T-helper 17 cell (primary cell): ENCODE measurements around the gene FGF6. TPM values are rescaled to one million over a fixed set of nuclear protein-coding genes. Genes with fewer than 3 reads are reported as not detected.
"Not testable (repeated sequence)": the region's sequence is repeated elsewhere in the genome, so short reads cannot be mapped to it uniquely, and the experiment has no call there.

Source experiments
- ATAC-seq: fragments of 150-1000 bp; cut with Tn5 transposase; 2 replicates; pipeline ENCODE4 v1.10.0; 2021; ENCODE audit warnings: mild to moderate bottlenecking, moderate library complexity
- DNase-seq, 3 donors: peaks; one replicate each; pipeline versions ENCODE4 v3.0.0 to v3.0.0-alpha.2; 2020 to 2021
- H3K9me3 ChIP-seq: one replicate; pipeline ENCODE4 v1.7.0; 2013; ENCODE audit warnings: low read length, mild to moderate bottlenecking; ENCODE audit not compliant: control insufficient read depth, poor library complexity, severe bottlenecking
- H3K27ac Mint-ChIP-seq: one replicate; pipeline ENCODE4 v1.8.0; 2022; ENCODE audit warnings: mild to moderate bottlenecking, moderate library complexity, mixed read lengths
- H3K27me3 Mint-ChIP-seq: one replicate; pipeline ENCODE4 v1.8.0; 2022; ENCODE audit warnings: mixed read lengths
- H3K36me3 Mint-ChIP-seq: one replicate; pipeline ENCODE4 v1.8.0; 2022; ENCODE audit warnings: low read depth, mixed read lengths
- H3K4me1 Mint-ChIP-seq: one replicate; pipeline ENCODE4 v1.8.0; 2022; ENCODE audit warnings: mild to moderate bottlenecking, mixed read lengths
- H3K4me3 Mint-ChIP-seq: one replicate; pipeline ENCODE4 v1.8.0; 2022; ENCODE audit warnings: mild to moderate bottlenecking, moderate library complexity, mixed read lengths
- total RNA-seq, 4 donors: library from RNA in 2 of 4; stranded (reverse) in 2 of 4; gene quantifications; one replicate each; pipeline ENCODE4 v1.2.3 and lab custom pipeline; 2022 to 2026

FGF6 gene
- total RNA-seq, 2 donors from 2014 or later: not detected

DNA sequence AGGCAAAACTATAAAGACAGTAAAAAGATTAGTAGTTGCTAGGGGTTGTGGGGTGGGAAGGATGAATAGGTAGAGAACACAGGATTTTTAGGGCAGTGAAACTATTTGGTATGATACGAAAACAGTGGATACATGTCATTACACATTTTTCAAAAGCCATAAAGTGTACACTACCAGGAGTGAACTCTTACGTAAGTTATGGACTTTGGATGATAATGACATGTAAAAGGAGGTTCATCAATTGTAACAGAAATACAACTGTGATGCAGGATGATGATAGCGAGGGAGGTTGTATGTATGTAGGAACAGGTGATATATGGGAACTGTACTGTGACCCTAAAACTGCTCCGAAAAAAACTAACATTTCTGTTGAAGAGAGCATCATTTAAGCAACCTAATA is 15.1 kb upstream of the FGF6 start:
- H3K9me3 ChIP-seq: no peaks in the 10 kb centered on the region
- no peaks in the 10 kb centered on the region for H3K4me1 Mint-ChIP-seq
- H3K36me3 Mint-ChIP-seq: peaks cover 3% of the 10 kb centered on the region
- H3K27me3 Mint-ChIP-seq: peaks cover 7% of the 10 kb centered on the region
- no peak overlapping the region for H3K4me3 Mint-ChIP-seq
- DNase-seq (no peak), ATAC-seq (no peak)
- no peak overlapping the region for H3K27ac Mint-ChIP-seq

DNA sequence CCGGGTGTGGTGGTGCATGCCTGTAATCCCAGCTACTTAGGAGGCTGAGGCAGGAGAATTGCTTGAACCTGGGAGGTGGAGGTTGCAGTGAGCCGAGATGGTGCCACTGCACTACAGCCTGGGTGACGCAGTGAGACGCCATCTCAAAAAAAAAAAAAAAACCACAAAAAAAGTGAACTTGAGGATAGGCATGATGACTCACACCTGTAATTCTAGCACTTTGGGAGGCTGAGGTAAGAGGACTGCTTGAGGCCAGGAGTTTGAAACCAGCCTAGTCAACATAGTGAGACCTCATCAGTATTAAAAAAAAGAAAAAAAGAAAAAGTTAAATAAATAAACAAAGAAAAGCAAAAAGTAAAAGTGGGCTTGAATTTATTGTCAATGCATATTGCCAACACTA is 10.2 kb upstream of the FGF6 start:
- H3K27me3 Mint-ChIP-seq: peaks cover 19% of the 10 kb centered on the region
- H3K9me3 ChIP-seq, H3K4me1 Mint-ChIP-seq, ATAC-seq, DNase-seq, H3K27ac Mint-ChIP-seq, H3K4me3 Mint-ChIP-seq, H3K36me3 Mint-ChIP-seq: not testable (repeated sequence)

DNA sequence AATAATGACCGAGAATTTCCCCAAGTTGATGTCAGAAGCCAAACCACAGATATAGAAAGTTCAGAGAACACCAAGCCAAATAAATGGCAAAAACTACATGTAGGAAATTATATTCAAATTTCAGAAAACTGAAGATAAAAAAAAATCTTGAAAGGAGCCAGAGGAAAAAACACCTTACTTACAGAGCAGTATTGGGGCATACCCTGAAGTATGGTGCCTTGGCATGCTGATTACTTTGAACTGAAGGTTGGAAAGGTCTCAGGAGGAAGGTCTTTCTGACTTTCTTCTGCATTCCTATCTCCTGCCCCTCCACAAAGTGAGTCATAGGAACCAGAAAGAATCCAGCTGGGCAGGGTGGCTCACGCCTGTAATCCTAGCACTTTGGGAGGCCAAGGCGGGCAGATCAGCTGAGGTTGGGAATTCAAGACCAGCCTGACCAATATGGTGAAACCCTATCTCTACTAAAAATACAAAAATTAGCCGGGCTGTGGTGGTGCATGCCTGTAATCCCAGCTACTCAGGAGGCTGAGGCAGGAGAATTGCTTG is 8.8 kb upstream of the FGF6 start:
- Mint-ChIP-seq H3K36me3 (peaks cover 4% of the 10 kb centered on the region), H3K4me3 (no peak overlapping the region), H3K4me1 (no peaks in the 10 kb centered on the region), H3K27me3 (peaks cover 30% of the 10 kb centered on the region), H3K27ac (no peak overlapping the region)
- ATAC-seq (no peak), DNase-seq (no peak)
- no peaks in the 10 kb centered on the region for H3K9me3 ChIP-seq

DNA sequence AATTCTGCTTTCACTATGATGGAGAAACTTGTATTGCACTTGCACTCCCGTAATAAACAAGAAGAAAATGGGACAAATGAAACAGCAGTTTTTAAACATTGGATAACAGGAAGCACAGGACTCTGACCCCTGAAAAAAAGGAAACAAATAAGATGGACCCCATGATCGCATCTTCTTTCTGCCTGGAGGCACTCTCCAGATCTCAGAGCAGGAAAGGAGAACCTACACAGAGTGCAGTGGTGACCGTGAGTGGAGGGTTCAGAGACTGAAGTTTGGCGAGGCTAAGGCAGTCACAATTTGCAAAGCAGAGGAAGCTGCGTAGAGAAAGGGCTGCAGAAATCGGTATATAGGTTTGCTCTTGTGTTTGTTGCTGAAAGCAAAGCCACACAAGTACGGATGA is 6.1 kb upstream of the FGF6 start:
- Mint-ChIP-seq H3K4me3 (no peak overlapping the region), H3K4me1 (no peaks in the 10 kb centered on the region), H3K36me3 (peaks cover 4% of the 10 kb centered on the region), H3K27ac (no peak overlapping the region), H3K27me3 (peaks cover 47% of the 10 kb centered on the region)
- no peaks in the 10 kb centered on the region for H3K9me3 ChIP-seq
- ATAC-seq: no peak
- DNase-seq: no peak

DNA sequence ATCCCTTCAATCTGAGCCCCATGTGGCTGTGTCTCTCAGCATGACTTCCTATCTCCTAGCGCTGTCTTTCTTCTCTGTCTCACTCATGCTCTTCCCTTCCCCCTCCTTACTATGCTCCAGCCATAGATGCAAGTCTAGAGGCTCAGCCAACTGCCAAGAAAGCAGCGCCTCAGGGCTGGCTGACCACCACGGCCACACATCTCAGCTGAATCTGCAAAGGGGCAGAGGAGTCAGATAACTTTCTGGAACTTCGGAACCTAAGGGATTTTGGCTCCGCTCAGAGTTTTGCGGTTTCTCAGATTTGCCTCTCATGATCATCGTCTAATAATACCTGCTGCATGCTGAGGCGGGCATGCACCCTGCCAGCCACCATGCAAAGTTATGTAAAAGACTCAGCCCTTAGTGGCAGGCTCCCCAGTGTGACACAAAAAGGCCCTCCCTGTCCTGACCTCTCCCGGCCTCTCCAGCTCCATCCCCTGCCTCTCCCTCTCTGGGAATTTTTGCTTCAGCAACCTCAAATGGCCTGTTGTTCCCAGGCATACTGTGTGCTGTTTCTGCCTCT is 5.0 kb upstream of the FGF6 start:
- Mint-ChIP-seq H3K27ac (no peak overlapping the region), H3K36me3 (peaks cover 4% of the 10 kb centered on the region), H3K4me3 (no peak overlapping the region), H3K27me3 (peaks cover 55% of the 10 kb centered on the region), H3K4me1 (no peaks in the 10 kb centered on the region)
- no peak for ATAC-seq
- no peaks in the 10 kb centered on the region for H3K9me3 ChIP-seq
- DNase-seq: no peak

DNA sequence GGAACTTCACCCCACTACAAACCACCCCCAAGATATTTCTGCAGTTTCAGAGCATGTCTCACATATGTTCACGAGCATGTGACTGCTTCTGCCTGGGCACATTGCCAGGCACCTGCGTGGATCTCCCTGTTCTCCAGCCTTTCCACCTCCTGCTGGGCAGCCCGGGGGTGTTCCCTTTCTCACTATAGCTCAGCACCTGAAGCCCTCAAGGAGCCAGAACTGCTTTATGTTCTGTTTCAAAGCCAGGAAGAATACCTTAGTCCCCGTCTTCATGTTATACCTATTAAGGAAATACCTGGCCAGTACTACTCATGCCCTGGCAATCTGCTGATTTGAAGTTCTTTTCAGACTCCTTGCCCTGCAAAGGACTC is 4.2 kb upstream of the FGF6 start:
- H3K27ac Mint-ChIP-seq: no peak overlapping the region
- no peaks in the 10 kb centered on the region for H3K4me1 Mint-ChIP-seq
- H3K36me3 Mint-ChIP-seq: peaks cover 4% of the 10 kb centered on the region
- ATAC-seq (no peak), DNase-seq (no peak)
- no peak overlapping the region for H3K4me3 Mint-ChIP-seq
- H3K9me3 ChIP-seq: no peaks in the 10 kb centered on the region
- H3K27me3 Mint-ChIP-seq: peaks cover 59% of the 10 kb centered on the region

DNA sequence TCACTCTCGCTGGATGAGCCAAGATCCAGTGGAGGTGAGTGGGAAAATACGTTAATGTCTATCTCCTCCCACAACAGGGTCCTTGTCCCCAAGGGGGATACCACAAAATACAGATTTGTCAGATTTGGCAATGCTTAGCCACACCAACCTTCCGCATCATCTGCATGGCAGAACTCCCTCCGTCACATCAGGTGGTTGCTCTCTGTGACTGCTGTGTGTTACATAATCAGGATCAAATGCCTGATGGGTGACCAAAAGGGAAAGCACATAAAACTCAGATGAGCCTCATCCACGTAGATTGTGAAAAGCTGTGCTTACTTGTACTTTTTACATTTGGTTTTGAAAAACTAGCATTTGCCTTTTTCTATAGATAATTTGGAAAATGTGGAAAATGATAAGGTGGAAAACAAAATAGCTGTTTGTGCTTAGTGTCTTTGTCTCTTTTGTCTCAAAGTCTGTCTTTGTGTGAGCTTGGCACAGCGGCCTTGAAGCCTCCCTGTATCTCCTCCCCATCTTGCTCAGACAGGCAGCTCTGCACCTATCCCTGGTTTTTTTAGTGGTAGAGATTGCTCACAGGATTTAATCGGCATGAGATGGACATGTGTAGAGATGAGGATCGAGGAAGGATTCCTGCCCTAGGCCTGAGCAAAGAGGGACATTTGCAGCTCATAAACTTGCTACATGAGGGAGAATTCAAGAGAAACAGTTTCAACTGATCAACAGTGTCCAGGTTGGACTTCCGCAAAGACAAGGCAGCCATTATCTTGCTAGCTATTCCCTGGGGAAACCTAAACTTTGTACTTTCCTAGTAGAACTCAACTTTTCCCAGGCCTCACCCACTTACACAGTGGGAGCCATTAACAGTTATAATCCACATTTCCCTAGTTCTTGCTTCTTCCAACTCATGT is 3.6 kb upstream of the FGF6 start:
- H3K9me3 ChIP-seq: no peaks in the 10 kb centered on the region
- Mint-ChIP-seq H3K4me1 (no peaks in the 10 kb centered on the region), H3K27ac (no peak overlapping the region), H3K36me3 (peaks cover 4% of the 10 kb centered on the region), H3K27me3 (peaks cover 62% of the 10 kb centered on the region), H3K4me3 (no peak overlapping the region)
- DNase-seq: no peak
- ATAC-seq: no peak

DNA sequence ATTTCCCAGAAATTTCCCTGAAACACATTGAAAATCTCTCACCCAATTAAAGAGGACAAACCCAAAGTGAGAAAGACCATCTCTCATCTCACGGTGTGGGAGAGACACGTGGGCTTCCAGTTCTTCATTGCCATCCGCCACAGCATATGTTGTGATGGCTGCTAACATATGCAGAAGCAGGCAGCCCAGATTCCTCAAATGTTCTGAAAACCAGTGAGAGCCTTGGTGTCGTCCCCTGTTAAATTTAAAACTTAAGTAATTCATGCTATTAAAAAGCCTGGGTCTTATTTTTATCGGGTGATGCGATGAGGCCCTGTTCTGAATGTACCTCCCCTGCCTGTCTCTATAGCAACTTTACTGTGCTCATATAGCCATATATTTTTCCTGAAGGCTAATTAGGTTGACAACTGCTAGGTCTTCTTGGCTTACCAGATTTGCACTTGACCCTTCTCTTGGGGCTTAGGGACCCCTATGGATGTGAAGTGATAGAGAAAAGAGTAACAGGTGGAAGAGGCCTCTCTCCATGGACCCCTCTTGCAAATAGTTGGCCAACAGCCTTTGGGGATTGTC is 2.8 kb upstream of the FGF6 start:
- H3K9me3 ChIP-seq: no peaks in the 10 kb centered on the region
- no peak for ATAC-seq

DNA sequence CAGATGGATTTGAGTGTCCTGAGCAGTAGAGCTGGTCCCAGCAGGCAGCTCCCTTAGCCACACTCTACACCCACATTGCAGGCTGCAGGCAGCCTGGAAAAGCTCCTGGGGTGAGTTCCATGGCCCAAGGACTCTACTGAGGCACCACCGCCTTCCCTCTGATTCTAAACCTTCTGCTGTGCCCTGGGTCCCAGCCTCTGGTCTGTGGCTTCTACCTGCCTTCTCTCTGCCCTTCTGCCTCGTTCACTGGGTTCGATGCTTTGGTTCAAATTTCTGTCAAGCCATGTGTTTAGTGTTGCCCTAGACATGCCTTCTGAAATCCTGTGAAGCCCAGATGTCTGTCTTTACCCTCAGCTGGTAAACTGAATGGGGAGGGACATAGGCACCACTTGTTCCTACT is 1.5 kb upstream of the FGF6 start:
- no peaks in the 10 kb centered on the region for H3K4me1 Mint-ChIP-seq
- peaks cover 2% of the 10 kb centered on the region for H3K36me3 Mint-ChIP-seq
- peaks cover 71% of the 10 kb centered on the region for H3K27me3 Mint-ChIP-seq
- DNase-seq (no peak), ATAC-seq (no peak)
- H3K4me3 Mint-ChIP-seq: no peak overlapping the region
- no peaks in the 10 kb centered on the region for H3K9me3 ChIP-seq
- no peak overlapping the region for H3K27ac Mint-ChIP-seq

More for the DNA sequence above, 2.8 kb upstream of the FGF6 start:
- no peak for DNase-seq
- H3K36me3 Mint-ChIP-seq: peaks cover 4% of the 10 kb centered on the region
- H3K27me3 Mint-ChIP-seq: peaks cover 63% of the 10 kb centered on the region
- H3K4me1 Mint-ChIP-seq: no peaks in the 10 kb centered on the region
- no peak overlapping the region for H3K27ac Mint-ChIP-seq
- no peak overlapping the region for H3K4me3 Mint-ChIP-seq

DNA sequence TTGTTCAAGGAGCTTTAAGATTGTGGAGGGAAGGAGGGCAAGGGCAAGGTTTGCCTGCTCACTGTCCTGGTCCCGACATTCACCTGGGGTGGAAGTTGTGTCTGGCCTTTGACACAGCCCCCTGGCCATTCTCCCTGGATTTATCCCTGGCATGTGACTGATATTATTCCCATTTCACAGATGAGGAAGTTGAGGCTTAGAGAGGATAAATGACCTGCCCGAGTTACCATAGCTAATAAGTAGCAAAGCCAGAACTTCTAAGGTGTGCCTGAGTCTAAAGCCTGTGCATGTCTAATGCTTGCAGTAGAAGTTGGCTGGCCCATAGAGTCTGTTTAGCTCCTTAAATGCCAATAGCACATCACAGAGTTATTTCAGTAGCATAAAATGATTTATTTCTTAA is 720 bp upstream of the FGF6 start:
- Mint-ChIP-seq H3K4me3 (no peak overlapping the region), H3K27me3 (peaks cover 68% of the 10 kb centered on the region), H3K36me3 (peaks cover 2% of the 10 kb centered on the region), H3K27ac (no peak overlapping the region), H3K4me1 (no peaks in the 10 kb centered on the region)
- no peak for ATAC-seq
- H3K9me3 ChIP-seq: no peaks in the 10 kb centered on the region
- DNase-seq: no peak

DNA sequence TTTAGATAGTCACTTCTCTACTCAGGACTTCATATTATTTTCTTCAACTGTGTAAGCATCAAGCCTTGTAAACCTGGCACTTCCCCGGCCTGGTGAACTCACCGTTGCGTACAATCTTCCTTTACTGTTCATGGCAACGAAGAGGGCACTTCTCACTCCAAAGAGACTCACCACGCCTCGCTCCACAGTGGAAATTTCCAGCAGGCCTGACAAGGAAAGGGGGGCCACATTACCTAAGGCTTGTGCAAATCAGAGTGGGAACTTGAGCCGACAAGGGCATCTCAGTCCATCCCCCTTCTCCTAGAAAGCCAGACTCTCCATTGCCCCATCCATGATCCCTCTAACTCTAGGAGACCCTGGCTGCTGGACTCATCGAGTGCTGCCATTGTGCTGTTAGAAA is 1.6 kb downstream of the FGF6 start:
- no peaks in the 10 kb centered on the region for H3K36me3 Mint-ChIP-seq
- ATAC-seq (no peak), DNase-seq (no peak)
- H3K27ac Mint-ChIP-seq: no peak overlapping the region
- no peak overlapping the region for H3K4me3 Mint-ChIP-seq
- peaks cover 6% of the 10 kb centered on the region for H3K4me1 Mint-ChIP-seq
- H3K9me3 ChIP-seq: no peaks in the 10 kb centered on the region
- peaks cover 55% of the 10 kb centered on the region for H3K27me3 Mint-ChIP-seq

DNA sequence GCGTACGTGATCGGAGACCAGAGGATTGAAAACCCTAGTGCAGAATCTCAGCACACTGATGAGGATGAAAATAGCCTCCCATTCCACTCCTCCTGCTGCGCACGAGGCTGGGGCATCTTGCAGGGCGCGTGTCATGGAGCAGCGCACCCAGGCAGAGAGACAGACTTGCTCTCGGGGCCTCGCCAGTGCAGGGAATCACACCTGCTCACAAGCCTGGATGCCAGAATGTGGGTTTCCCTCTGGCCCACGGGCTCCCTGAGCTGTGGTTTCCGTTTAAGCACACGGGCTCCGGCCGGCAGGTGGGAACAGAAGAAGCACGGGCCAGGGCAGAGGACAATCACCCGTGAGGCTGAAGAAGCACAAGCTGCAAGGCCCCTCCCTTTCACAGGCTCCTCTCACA is 2.0 kb downstream of the FGF6 start:
- ATAC-seq: no peak
- Mint-ChIP-seq H3K27ac (no peak overlapping the region), H3K4me3 (no peak overlapping the region), H3K4me1 (peaks cover 9% of the 10 kb centered on the region), H3K27me3 (peaks cover 55% of the 10 kb centered on the region), H3K36me3 (no peaks in the 10 kb centered on the region)
- no peak for DNase-seq
- H3K9me3 ChIP-seq: no peaks in the 10 kb centered on the region

DNA sequence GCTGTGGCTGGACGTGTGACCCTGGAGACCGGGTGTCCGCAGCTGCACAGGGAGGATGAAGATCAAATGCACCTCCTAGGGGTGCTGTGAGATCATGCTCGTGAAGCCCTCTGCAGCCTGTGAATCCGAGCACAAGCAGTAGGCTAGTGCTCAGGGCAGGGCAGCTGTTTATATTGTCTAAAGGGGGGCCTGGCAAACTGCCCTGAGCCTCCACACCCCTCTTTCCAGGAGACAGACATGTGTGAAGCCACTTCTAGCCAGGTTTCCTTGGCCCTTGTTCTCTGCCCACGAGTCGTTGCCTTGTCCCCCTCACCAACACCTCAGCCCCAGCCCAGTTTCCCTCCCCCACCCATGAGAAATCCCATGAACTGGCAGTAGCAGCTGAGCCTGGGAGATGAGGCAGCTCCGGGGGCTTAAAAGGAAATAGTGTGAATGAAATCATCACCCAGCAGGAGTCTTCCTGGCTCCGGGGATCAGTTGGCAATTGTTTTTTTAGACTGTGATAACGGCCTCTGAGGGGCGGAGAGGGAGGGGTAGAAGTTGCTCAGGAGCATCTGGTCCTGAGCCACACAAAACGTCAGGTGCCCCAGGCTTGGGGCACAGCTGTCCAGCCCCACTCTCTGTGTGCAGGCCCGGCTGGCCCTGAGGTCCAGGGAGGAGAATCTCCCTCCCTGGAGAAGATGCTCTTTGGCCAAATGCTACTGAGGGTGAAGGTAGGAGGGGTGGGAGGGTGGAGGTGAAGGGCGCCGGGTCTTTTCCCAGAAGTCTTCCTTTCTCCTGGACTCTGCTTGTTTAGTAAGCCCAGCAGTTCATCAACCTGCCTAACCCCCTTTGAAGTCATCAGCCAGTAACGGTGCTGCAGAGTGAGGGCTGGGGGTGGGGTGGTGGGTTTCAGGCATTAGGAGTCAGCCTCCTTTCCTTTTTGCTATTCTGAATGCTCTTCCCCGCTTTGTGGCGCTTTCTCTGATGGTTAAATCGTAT is 4.0 kb downstream of the FGF6 start:
- no peak overlapping the region for H3K27ac Mint-ChIP-seq
- ATAC-seq (no peak), DNase-seq (no peak)
- H3K9me3 ChIP-seq: no peaks in the 10 kb centered on the region
- peaks cover 42% of the 10 kb centered on the region for H3K27me3 Mint-ChIP-seq
- H3K4me1 Mint-ChIP-seq: peaks cover 9% of the 10 kb centered on the region
- H3K36me3 Mint-ChIP-seq: no peaks in the 10 kb centered on the region
- no peak overlapping the region for H3K4me3 Mint-ChIP-seq
